Mammary epithelial cell (primary cell): ENCODE data around the gene PAIP2.

ENCODE experiments used
- EZH2 ChIP-seq: IDR thresholded peaks from 2 replicates; pipeline ENCODE4 v1.6.1; 2012; ENCODE audit warnings: low read length, inconsistent platforms, borderline replicate concordance
- TF ChIP-seq, protein P1 (sequence below), 2 donors: IDR thresholded peaks in 1 of 2; conservative IDR thresholded peaks in 1 of 2; 2 replicates each; pipeline ENCODE4 v1.5.1; 2011 to 2012; ENCODE audit warnings: inconsistent platforms in 2 of 2, low read length in 2 of 2, mild to moderate bottlenecking in 2 of 2, control low read depth in 1 of 2, low read depth in 1 of 2; ENCODE audit not compliant: insufficient read depth in 1 of 2; ENCODE audit errors: extremely low read depth in 1 of 2

DNA sequence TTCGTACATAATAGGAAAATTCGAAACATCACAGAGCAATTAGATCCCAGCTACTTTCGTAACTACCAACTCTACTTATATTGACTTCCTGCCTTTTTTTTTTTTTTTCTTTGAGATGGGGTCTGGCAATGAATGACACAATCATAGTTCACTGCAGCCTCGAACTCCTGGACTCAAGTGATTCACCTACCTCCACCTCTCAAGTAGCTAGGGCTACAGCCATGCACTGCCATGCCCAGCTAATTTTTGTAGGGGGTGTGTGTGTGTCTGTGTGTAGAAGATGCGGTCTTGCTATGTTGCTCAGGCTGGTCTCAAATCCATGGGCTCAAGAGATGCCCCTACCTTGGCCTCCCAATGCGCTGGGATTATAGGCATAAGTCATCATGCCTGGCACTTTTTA lies 5.8 kb upstream of the PAIP2 start:
- no peak for TF ChIP-seq EZH2
- TF ChIP-seq, protein P1, sequence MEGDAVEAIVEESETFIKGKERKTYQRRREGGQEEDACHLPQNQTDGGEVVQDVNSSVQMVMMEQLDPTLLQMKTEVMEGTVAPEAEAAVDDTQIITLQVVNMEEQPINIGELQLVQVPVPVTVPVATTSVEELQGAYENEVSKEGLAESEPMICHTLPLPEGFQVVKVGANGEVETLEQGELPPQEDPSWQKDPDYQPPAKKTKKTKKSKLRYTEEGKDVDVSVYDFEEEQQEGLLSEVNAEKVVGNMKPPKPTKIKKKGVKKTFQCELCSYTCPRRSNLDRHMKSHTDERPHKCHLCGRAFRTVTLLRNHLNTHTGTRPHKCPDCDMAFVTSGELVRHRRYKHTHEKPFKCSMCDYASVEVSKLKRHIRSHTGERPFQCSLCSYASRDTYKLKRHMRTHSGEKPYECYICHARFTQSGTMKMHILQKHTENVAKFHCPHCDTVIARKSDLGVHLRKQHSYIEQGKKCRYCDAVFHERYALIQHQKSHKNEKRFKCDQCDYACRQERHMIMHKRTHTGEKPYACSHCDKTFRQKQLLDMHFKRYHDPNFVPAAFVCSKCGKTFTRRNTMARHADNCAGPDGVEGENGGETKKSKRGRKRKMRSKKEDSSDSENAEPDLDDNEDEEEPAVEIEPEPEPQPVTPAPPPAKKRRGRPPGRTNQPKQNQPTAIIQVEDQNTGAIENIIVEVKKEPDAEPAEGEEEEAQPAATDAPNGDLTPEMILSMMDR (conservative IDR thresholded peaks at IDR 0.05 in 1 of 2, IDR thresholded peaks at IDR 0.05 in 1 of 2; ENCODE audit: extremely low read depth in 1 of 2, insufficient read depth in 1 of 2, low read depth in 1 of 2, low read length in 2 of 2): no peak
